ENCODE results near the gene PPAT. TPM values are rescaled to one million over a fixed set of nuclear protein-coding genes. Genes with fewer than 3 reads are reported as not detected.
"Not testable (repeated sequence)": the region's sequence is repeated elsewhere in the genome, so short reads cannot be mapped to it uniquely, and the experiment has no call there.

Gene PPAT
- polyA plus RNA-seq (2013, experiment 1 of 2): 28.8 TPM
- polyA plus RNA-seq (2013, experiment 2 of 2): 30.3 TPM

DNA sequence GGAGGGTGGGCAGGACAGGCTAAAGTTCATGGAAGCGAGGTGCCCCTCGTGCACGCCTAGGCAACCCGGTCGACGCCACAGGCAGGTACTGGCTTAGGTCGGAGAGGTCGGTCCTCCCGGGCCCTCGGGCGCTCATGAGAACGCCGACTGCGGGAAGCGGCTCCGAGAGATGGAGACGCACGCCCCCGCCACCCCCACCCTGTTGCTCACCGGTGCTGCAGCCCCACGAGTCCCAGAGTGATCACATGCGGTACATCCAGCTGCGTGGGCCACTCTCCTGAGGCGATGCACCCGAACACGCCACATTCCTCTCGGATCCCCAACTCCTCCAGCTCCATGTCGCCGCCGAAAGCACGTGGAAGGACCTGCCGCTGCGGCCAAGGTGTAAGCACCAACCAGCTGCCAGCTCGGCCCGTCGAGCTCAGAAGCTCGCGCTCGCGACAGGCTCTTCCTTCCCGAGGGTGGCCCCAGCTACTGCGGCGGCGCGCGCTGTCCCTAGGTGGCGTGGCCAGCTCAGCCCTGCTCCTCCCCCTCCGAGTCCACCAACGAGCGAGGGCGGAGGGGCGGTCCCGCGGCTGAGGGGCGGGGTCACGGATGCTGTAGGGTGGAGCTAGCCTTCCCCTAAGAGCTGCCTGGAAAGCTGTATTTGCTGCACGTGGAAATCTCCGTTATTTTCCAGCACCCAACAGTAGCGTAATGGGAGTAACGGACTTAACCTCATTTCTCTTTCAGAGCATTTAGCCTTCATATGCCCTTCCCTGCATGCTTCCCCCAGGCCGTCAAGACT lies at the start of gene PPAT:
Gene PPAT, minus strand, starts transcription at position 476 of the 787 bp plus-strand sequence. Its CDS starts 138 bp downstream, at position 338.
- peak within 1 kb of the TSS; percentile 95 for H3K27ac ChIP-seq (ENCODE audit: low read depth, low read length, severe bottlenecking)

DNA sequence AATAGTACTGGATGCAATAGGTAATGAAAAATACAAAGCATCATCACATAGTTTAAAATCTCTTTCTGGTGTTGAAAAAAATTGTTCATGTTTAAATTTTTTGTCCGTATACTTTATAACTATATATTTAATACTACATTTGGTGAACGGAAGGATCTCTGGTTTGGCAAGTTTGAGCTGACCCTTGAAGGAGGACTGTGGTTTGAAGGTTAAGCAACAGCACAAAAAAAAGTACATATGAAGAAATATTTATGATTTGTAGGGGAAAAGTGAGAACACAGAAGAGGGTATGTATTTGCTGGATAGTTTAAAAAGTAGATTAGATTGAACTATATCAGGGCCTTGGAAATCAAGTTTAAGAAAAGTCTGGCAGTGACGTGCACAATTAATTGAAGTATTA lies 45.3 kb upstream of the PPAT start:
- Histone ChIP-seq H3K9me3 (ENCODE audit: control insufficient read depth, low read length) (no peaks in the 10 kb centered on the region), H3K4me3 (ENCODE audit: extremely low read depth, insufficient read depth, low read length, poor library complexity, severe bottlenecking) (no peak overlapping the region), H3K27ac (ENCODE audit: low read depth, low read length, severe bottlenecking) (no peak overlapping the region), H3K36me3 (ENCODE audit: control insufficient read depth, insufficient read depth, low read length) (peaks cover 81% of the 10 kb centered on the region), H3K4me1 (ENCODE audit: control insufficient read depth, insufficient read depth, low read length, poor library complexity, severe bottlenecking) (no peaks in the 10 kb centered on the region)
- WGBS, 2 experiments (ENCODE audit: insufficient coverage in 2 of 2): 93 to 100% methylated on average over 1 of the region's 3 CpGs

More for the DNA sequence above, at the start of gene PPAT:
- Histone ChIP-seq H3K36me3 (ENCODE audit: control insufficient read depth, insufficient read depth, low read length) (peaks cover 5% of the 10 kb centered on the region), H3K4me1 (ENCODE audit: control insufficient read depth, insufficient read depth, low read length, poor library complexity, severe bottlenecking) (peaks cover 4% of the 10 kb centered on the region), H3K4me3 (ENCODE audit: extremely low read depth, insufficient read depth, low read length, poor library complexity, severe bottlenecking) (peak within 1 kb of the TSS; percentile 67), H3K9me3 (ENCODE audit: control insufficient read depth, low read length) (no peaks in the 10 kb centered on the region)
- WGBS, 2 experiments (ENCODE audit: insufficient coverage in 2 of 2): 0% methylated on average over 51 to 57 of the region's 61 CpGs

DNA sequence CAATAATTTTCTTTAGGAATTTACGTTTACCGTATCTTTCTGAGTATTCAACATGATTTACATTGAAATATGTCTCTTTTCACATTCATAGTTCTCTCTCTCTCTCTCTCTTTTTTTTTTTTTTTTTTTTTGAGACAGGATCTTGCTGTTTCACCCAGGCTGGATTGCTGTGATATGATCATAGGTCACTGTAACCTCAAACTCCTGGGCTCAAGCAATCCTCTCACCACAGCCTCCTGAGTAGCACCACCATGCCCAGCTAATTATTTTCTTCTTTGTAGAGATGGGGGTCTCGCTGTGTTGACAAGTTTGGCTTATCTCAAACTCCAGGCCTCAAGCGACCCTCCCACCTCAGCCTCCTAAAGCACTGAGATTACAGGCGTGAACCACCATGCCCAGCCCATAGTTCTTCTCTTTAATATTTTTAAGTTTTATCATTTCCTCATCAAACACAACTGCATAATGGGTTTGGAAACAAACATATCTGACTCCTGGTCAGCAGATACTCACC lies 41.8 kb upstream of the PPAT start:
- H3K4me1 ChIP-seq (ENCODE audit: control insufficient read depth, insufficient read depth, low read length, poor library complexity, severe bottlenecking): no peaks in the 10 kb centered on the region
- no peak overlapping the region for H3K27ac ChIP-seq (ENCODE audit: low read depth, low read length, severe bottlenecking)
- WGBS, 2 experiments (ENCODE audit: insufficient coverage in 2 of 2): 86 to 92% methylated on average over 2 to 5 of the region's 5 CpGs
- H3K4me3 ChIP-seq (ENCODE audit: extremely low read depth, insufficient read depth, low read length, poor library complexity, severe bottlenecking): no peak overlapping the region
- H3K36me3 ChIP-seq (ENCODE audit: control insufficient read depth, insufficient read depth, low read length): peaks cover 89% of the 10 kb centered on the region
- no peaks in the 10 kb centered on the region for H3K9me3 ChIP-seq (ENCODE audit: control insufficient read depth, low read length)

DNA sequence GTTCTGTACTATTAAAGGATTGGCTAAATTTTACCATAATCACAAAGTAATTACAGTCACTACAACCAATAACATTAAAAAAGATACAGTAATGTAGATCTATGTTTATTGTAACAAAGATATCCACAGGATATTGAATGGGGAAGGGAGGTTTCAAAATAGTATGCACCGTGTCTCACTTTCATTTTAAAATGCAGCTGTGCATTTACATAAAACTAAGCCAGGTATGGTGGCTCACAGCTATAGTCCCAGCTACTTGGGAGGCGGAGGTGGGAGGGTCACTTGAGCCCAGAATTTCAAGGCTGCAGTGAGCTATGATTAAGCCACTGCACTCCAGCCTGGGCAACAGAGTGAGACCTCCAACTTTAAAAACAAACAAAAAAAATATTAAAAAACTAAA lies 40.5 kb upstream of the PPAT start:
- Histone ChIP-seq H3K36me3 (ENCODE audit: control insufficient read depth, insufficient read depth, low read length) (peaks cover 84% of the 10 kb centered on the region), H3K4me3 (ENCODE audit: extremely low read depth, insufficient read depth, low read length, poor library complexity, severe bottlenecking) (no peak overlapping the region), H3K9me3 (ENCODE audit: control insufficient read depth, low read length) (no peaks in the 10 kb centered on the region), H3K4me1 (ENCODE audit: control insufficient read depth, insufficient read depth, low read length, poor library complexity, severe bottlenecking) (no peaks in the 10 kb centered on the region), H3K27ac (ENCODE audit: low read depth, low read length, severe bottlenecking) (no peak overlapping the region)
- WGBS, 2 experiments (ENCODE audit: insufficient coverage in 2 of 2): 83 to 100% methylated on average over 1 of the region's 2 CpGs

DNA sequence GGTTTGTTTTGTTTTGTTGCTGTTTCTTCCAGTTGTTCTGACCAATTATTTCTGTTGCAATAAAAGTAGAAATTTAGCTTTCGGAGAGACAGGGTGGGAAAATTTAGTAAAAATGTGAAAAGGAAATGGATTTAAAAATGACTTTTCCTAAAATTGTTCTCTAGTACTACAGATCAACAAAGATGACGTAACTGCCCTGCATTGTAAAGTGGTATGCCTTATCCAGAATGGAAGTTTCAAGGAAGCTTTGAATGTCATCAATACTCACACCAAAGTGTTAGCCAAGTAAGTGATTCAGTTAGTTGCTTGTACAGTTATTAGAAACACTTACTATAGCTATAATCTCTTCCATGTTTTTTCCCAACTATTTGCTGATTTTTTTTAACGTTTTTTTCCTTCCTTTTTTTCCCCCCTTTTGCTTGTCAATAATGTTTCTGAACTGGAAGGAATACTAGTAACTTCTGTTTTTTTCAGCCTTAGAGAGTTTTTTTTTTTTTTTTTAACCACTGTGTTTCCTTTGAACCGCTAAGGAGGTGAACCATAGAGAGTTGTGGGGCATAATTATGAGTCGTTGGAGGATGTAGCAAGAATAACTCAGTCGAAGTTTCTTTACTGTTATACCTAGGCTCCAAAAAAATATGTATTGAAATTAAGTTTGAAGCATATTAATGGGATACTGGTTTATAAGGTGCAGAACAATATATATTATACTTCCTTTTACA lies 34.2 kb upstream of the PPAT start:
- Histone ChIP-seq H3K27ac (ENCODE audit: low read depth, low read length, severe bottlenecking) (no peak overlapping the region), H3K4me1 (ENCODE audit: control insufficient read depth, insufficient read depth, low read length, poor library complexity, severe bottlenecking) (peaks cover 17% of the 10 kb centered on the region), H3K36me3 (ENCODE audit: control insufficient read depth, insufficient read depth, low read length) (peaks cover 42% of the 10 kb centered on the region), H3K9me3 (ENCODE audit: control insufficient read depth, low read length) (no peaks in the 10 kb centered on the region), H3K4me3 (ENCODE audit: extremely low read depth, insufficient read depth, low read length, poor library complexity, severe bottlenecking) (no peak overlapping the region)
- 90% methylated on average over 2 of the region's 6 CpGs; no CpG with 5 or more reads in 1 of the 2 experiments for WGBS, 2 experiments (ENCODE audit: insufficient coverage in 2 of 2)

DNA sequence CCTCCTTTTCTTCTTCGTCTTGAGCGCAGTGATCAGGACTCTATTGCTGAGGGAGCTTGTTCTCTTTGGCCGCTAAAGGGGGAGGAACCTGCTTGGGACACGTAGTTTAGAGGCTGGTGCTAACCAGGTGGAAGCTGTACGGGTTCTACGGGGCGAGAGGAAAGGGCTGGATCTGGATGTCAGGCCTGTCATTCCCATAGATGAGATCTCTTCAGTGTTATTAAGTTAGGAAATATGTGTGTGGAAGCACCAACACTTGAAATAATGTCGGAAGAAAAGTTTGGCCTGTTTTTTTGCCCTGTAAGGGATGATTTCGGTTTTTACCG lies 32.6 kb upstream of the PPAT start:
- Histone ChIP-seq H3K27ac (ENCODE audit: low read depth, low read length, severe bottlenecking) (peak overlapping the region; percentile 97), H3K4me1 (ENCODE audit: control insufficient read depth, insufficient read depth, low read length, poor library complexity, severe bottlenecking) (peaks cover 20% of the 10 kb centered on the region), H3K9me3 (ENCODE audit: control insufficient read depth, low read length) (no peaks in the 10 kb centered on the region), H3K36me3 (ENCODE audit: control insufficient read depth, insufficient read depth, low read length) (peaks cover 44% of the 10 kb centered on the region), H3K4me3 (ENCODE audit: extremely low read depth, insufficient read depth, low read length, poor library complexity, severe bottlenecking) (peak overlapping the region; percentile 94)
- 0% methylated on average over 4 to 5 of the region's 10 CpGs for WGBS, 2 experiments (ENCODE audit: insufficient coverage in 2 of 2)

DNA sequence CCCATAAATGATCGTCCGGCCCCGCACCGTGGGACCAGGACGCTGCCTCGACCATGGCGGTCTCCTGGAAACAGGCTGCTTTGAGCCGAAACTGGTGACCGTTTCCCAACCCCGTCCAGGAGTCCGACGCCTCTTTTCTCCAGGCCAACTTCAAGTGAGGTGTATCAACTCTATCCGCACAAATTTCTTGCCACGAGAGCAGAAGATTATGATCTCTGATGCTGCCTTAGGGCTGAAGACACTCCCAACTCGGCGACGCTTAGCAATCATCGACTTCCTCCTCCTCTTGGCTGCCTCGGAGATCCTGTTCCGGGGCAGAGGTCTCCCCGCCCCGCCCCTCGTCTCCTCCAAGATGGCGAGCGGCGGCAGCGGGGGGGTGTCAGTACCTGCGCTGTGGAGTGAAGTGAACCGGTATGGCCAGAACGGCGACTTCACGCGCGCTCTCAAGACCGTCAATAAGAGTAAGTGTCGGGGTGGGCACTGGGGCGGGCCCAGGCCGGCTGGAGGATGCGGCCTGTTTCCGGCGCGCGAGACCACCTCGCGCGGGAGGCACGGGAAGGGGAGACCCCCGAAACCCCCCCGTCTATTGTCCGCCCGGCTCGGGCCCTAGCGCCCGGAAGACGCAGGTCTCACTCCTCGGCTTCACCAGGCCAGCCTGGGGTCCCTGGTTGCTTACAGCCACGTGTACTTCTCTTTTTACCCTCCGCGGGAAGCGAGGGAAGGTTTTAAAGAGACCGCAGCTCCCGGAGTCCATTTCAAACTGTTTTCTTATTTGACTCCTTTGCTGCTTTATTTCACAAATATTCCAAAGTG lies 32.1 kb upstream of the PPAT start, which contains the start of gene SRP72:
Gene SRP72, plus strand, starts transcription at position 334 of the 813 bp plus-strand sequence. Its CDS starts 19 bp downstream, at position 353.
- H3K9me3 ChIP-seq (ENCODE audit: control insufficient read depth, low read length): no peaks in the 10 kb centered on the region
- peaks cover 20% of the 10 kb centered on the region for H3K4me1 ChIP-seq (ENCODE audit: control insufficient read depth, insufficient read depth, low read length, poor library complexity, severe bottlenecking)
- WGBS, 2 experiments (ENCODE audit: insufficient coverage in 2 of 2): 0% methylated on average over 35 to 59 of the region's 62 CpGs
- H3K4me3 ChIP-seq (ENCODE audit: extremely low read depth, insufficient read depth, low read length, poor library complexity, severe bottlenecking): peak within 1 kb of the TSS; percentile 94
- peak within 1 kb of the TSS; percentile 97 for H3K27ac ChIP-seq (ENCODE audit: low read depth, low read length, severe bottlenecking)
- peaks cover 44% of the 10 kb centered on the region for H3K36me3 ChIP-seq (ENCODE audit: control insufficient read depth, insufficient read depth, low read length)

DNA sequence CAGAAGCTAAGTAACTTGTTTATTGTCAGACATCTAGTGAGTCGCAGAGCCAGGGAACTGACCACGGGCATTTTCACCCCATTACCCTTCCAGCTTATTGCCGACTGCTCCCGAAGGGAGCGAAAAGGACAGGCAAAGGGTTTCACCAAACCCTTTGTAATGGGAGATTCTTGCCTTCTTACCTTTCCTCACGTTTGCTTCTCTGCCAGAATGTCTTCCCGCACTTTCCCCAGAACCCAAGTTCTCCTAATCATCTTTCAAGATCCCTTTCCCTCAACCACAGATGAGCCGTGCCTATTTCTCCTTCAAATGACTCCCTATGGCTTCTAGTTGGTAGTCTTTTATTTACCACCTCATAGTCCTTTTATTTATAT lies 31.5 kb upstream of the PPAT start:
- 0% methylated on average over 7 to 8 of the region's 8 CpGs for WGBS, 2 experiments (ENCODE audit: insufficient coverage in 2 of 2)

DNA sequence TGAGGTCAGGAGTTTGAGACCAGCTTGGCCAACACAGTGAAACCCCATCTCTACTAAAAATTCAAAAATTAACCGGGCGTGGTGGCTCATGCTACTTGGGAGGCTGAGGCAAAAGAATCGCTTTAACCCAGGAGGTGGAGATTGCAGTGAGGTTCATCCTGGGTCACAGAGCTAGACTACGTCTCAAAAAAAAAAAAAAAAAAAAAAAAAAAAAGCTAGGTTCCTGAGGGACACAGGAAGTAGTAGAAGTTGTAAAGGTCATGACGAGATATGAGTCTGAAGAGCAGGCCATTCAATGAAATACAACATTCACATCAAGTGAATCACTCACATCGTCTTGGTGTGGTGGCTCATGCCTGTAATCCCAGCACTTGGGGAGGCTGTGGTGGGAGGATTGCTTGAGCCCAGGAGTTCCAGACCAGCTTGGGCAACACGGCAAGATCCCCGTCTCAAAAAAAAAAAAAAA lies 30.9 kb upstream of the PPAT start:
- peak overlapping the region; percentile 94 for H3K4me3 ChIP-seq (ENCODE audit: extremely low read depth, insufficient read depth, low read length, poor library complexity, severe bottlenecking)
- H3K27ac ChIP-seq (ENCODE audit: low read depth, low read length, severe bottlenecking): peak overlapping the region; percentile 97
- H3K9me3 ChIP-seq (ENCODE audit: control insufficient read depth, low read length): not testable (repeated sequence)
- 0 to 6% methylated on average over 2 of the region's 8 CpGs for WGBS, 2 experiments (ENCODE audit: insufficient coverage in 2 of 2)
- peaks cover 20% of the 10 kb centered on the region for H3K4me1 ChIP-seq (ENCODE audit: control insufficient read depth, insufficient read depth, low read length, poor library complexity, severe bottlenecking)
- H3K36me3 ChIP-seq (ENCODE audit: control insufficient read depth, insufficient read depth, low read length): peaks cover 46% of the 10 kb centered on the region

More for the DNA sequence above, 31.5 kb upstream of the PPAT start:
- H3K4me3 ChIP-seq (ENCODE audit: extremely low read depth, insufficient read depth, low read length, poor library complexity, severe bottlenecking): peak overlapping the region; percentile 94
- H3K4me1 ChIP-seq (ENCODE audit: control insufficient read depth, insufficient read depth, low read length, poor library complexity, severe bottlenecking): peaks cover 20% of the 10 kb centered on the region
- peaks cover 46% of the 10 kb centered on the region for H3K36me3 ChIP-seq (ENCODE audit: control insufficient read depth, insufficient read depth, low read length)
- no peaks in the 10 kb centered on the region for H3K9me3 ChIP-seq (ENCODE audit: control insufficient read depth, low read length)
- peak overlapping the region; percentile 97 for H3K27ac ChIP-seq (ENCODE audit: low read depth, low read length, severe bottlenecking)
